ENCODE results near the gene VPS35L.
"Not testable (repeated sequence)": the region's sequence is repeated elsewhere in the genome, so short reads cannot be mapped to it uniquely, and the experiment has no call there.

The VPS35L gene

DNA sequence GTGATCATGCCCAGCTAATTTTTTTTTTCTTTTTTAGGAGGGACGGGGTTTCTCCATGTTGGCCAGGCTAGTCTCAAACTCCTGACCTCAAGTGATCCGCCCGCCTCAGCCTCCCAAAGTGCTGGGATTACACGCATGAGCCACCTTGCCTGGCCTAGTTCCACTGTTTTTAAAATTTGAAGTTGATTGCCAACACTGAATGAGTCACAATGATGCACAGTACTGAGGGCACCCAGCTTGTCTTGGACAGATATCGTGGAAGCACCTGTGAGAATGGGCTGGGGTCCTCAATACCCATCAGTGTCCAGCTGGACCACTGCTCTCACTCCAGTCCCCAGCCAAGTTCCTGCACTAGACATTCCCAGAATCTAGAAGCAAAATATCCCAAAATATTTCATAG, 160.1 kb downstream of the VPS35L start:
- no peak for DNase-seq

DNA sequence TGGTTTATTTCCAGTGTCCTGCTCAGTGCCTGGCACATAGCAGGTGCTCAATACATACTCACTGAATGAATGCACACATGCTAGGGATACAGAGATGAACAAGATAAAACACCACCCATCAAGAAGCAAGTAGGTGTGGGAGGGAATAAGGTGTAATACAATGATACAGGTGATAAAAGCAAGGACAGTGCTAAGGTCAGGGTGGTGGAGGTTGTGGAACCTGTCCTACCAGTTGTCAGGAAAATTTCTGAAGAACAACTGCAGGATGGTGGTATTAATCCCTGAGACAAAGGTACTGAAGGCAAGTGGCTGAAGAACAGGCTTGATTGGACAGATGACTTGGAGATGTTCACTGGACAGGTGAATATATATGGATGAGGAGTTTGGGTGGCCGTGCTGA, 160.7 kb downstream of the VPS35L start:
- no peak for DNase-seq

DNA sequence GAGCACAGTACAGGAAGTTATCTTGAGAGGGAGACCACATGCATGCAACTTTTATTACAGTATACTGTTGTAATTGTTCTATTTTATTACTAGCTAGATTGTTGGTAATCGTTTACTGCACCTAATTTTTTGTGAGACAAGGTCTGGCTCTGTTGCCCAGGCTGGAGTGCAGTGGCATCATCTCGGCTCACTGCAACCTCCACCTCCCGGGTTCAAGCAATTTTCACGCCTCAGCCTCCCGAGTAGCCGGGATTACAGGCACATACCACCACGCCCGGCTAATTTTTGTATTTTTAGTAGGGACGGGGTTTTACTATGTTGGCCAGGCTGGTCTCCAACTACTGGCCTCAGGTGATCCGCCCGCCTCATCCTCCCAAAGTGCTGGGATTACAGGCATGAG, 161.2 kb downstream of the VPS35L start:
- DNase-seq = not testable (repeated sequence)

- no peak for DNase-seq
Measured at GRCh38 chr16:19717314-19717713, 161.8 kb downstream of the VPS35L start.

- peak; percentile 86 for DNase-seq
Measured at GRCh38 chr16:19717741-19718623, 162.5 kb downstream of the VPS35L start, which contains the start of the genes IQCK and KNOP1. Gene IQCK (plus strand): TSS chr16:19718271. CDS start chr16:19718307, 36 bp downstream. Gene KNOP1 (minus strand): TSS chr16:19718227. CDS start chr16:19715035, 3,192 bp downstream.

DNA sequence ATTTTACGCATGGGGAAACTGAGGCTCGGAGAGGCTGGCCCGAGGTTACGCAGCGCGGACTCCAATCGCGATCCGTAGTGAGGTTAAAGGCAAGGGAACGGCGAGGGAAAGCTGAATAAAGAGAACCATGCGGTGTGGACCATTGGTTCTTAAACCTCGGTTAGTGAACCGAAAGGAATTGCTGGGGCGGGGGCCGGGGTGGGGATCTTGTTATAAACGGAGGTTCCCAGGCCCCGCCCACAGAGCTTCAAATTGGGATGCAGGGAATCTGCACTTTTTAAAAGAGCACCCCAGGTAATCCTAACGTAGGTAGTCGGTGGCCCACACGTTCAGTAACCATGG, 163.1 kb downstream of the VPS35L start:
- no peak for DNase-seq

GRCh38 chr16:19722269-19722952, 166.9 kb downstream of the VPS35L start:
- DNase-seq = no peak

DNA sequence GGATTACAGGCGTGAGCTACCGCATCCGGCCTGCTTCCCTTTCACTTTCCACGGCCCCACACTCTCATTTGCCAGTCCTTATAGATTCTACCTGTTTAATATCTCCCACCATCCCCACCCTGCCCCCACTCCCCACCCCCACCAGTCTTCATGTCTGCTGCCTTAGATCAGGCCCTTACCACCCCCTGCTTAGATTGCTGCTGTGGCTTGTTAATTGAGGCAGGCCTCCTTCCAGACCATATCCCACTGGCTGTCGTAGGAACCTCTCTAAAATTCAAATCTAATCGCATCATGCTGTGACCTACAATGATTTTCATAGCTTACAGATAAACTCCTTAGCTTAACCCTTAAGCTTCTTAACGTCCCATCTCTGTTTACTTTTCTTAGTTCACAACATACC, 167.5 kb downstream of the VPS35L start:
- no peak for DNase-seq

DNA sequence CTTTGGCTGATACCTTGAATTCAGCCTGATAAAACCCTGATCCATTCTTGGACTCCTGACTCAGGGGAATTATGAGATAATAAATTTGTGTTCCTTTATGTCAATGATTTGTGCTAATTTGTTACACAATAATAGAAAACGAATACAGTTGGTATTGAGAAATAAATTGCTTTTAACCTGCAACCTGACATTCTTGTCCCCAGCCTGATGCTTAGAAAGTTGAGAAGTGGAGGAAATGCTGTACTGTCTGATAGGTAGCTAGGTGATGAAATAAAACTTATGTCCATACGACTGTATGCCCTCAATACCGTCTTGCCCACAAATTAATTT, 173.1 kb downstream of the VPS35L start:
- DNase-seq = no peak

DNA sequence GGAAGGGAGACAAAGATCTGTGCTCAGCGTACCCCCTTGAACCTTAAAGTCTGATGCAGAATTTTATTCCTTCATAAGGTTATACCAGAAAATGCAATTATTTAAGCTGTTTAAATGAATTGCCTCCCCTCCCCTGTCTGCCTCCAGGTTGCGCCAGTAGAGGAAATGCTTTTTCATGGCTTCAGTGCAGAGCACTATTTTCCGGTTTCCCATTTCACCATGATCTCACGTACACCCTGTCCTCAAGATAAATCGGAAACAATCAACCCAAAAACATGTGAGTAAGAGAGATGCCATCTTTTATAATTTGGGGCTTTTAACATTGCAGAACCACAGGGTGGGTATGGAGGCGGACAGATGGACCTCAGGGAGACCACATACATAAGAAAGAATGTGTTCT, 178.0 kb downstream of the VPS35L start:
- no peak for DNase-seq

GRCh38 chr16:19735074-19735867, 179.8 kb downstream of the VPS35L start:
- DNase-seq = no peak

DNA sequence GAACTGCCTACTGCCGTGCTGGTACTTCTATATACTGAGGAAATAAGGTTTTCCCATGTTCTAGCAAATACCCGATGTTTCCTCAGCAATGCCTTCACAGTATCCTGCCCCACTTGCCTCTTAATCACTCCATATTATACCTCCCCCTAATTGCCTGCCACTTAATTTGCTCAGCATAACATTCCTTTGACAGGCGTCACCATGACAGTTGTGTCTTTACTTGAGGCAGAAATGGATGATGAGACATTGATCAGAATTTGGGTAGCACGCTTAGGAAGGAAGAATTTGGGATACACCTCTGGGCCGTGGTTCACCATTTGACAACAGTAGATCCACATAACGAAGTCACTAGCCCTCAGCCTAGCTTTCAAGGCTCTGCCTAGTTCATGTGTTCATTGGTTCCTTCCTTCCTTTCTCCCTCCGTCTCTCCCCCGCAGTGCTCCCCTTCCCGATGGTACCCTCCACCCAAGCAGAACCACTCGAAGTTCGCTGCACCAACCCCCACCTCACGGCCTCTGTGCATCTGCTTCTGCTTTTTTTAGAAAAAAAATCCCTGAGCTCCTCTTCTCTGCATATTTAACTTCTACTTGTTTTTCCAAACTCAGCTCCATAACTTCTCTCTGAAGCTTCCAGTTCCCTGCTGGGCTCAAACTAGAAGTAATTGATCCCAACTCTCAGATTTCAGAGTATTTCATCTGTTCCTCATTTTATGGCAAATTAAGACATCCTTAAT, 182.0 kb downstream of the VPS35L start:
- no peak for DNase-seq

DNA sequence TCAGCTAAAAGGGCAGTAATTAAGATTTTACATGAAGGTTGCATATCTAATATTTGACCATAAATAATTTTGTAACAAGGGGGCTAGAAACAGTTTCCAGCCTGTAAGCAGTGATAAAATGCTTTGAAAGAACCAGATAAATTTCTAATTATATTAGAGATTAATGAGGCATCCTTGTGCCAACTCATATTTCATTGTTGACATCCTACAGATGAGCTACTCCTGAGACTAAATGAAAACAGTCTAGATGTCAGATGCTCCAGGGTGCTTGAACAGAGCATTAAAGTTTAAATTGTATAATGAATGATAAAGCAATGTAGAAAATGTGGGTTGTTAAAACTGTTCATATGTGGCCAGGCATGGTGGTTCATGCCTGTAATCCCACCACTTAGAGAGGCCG, 185.9 kb downstream of the VPS35L start:
- no peak for DNase-seq

GRCh38 chr16:19743816-19744159, 188.3 kb downstream of the VPS35L start:
- no peak for DNase-seq

DNA sequence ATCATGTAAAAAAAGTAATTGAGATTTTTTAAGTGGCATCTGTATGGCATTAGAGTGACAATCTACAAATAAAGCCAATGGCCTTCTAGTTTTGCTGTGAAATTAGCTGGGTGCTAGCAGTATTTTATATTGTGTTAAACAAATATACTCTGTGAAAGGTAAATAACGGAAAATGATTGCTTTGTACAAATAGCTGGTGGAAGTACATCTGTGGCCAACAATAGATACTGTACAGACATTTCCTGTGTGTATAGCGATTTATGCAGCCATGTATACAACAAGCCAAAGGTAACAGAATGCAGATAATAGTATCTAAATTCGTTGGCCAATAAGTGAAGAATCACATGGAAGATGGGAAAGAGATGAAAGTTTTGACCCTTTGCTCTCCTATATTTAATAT, 189.2 kb downstream of the VPS35L start:
- DNase-seq = no peak

DNA sequence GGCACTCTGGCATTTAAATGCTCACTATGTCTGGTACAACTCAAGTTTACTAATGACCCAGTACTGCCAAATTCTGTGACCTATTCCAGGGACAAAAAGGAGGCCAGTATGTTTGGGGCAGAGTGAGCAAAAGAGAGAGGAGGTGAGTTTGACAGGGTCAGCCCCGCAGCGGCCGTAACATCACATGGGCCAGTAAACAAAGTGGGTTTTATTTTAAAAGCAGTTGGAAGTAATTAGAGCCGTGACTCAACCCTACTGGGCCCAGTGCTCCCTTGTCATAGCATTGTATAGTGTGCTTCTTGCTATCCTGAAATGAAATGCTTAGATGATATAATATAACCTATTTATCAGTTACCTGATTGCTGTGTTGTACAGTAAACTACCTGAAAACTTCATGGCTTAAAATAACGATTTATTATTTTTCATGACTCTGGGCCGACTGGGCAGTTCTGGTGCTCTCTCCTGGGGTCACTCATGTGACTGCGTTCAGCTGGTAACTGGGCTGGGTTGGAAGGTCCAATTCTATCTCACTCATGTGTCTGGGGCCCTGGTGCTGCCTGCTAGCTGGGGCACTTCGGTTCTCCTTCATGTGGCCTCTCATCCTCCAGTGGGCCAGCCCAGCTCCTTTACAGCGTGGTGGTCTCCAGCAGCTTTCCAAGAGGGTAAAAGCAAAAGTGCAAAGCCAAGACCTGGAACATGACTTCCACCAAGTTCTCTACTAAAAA, 189.9 kb downstream of the VPS35L start:
- DNase-seq = no peak

DNA sequence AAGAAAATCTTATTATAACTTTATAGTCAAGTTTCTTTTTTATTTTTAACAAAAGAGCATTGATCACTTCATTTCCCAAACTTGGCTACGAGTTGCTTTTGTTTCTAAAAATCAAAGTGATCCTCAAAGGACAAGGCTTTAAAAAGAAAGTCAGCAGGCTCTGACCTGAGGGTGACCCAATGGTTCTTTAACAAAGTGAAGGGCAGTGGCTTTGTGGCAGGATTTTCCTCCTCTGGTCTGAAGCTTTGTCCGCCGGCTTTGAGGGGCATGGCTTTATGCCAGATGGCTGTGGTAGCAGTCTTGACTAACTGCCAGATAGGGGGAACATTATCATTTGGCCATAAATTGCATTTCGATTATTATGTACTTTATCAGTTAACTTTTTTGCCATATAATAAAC, 191.1 kb downstream of the VPS35L start:
- DNase-seq = no peak

- no peak for DNase-seq
Measured at GRCh38 chr16:19748389-19749168, 193.1 kb downstream of the VPS35L start.

GRCh38 chr16:19749571-19750080, 194.1 kb downstream of the VPS35L start:
- no peak for DNase-seq

Measured in CD4-positive, alpha-beta T cell treated with Interleukin-4 for 4 hours (primary cell).